ENCODE data around the gene BCR. TPM values are rescaled to one million over a fixed set of nuclear protein-coding genes. Genes with fewer than 3 reads are reported as not detected.

BCR gene
- total and polyA plus RNA-seq, 2 of the 8 experiments (the other 6 are each of a cell fraction or from before 2014, with no cell fraction given), result 66.7 to 130 TPM

DNA sequence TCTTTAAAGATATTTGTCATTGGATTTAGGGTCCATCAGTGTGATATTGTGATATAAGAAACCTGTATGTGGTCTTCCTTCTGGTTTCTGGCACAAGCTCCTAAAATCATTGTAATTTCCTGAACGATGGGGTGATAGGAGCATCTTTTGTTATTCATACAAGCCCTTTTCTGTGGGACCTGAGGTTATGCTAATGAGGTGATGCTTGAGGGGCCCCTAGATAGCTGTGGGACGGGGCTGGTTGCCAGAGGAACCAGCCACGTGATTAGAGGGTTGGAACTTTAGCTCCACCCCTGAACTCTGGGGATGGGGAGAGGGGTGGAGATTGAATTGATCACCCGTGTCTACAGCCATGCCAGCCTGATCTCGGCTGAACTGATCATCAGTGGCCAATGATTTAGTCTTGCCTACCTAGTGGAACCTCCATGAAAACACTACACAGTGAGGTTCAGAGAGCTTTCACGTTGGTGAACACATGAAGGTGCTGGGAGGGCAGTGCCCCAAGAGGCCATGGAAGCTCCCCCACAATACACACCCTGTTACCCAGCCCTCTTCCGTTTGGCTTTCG, 62.8 kb downstream of the BCR start (continued):
- TF ChIP-seq, protein P1, sequence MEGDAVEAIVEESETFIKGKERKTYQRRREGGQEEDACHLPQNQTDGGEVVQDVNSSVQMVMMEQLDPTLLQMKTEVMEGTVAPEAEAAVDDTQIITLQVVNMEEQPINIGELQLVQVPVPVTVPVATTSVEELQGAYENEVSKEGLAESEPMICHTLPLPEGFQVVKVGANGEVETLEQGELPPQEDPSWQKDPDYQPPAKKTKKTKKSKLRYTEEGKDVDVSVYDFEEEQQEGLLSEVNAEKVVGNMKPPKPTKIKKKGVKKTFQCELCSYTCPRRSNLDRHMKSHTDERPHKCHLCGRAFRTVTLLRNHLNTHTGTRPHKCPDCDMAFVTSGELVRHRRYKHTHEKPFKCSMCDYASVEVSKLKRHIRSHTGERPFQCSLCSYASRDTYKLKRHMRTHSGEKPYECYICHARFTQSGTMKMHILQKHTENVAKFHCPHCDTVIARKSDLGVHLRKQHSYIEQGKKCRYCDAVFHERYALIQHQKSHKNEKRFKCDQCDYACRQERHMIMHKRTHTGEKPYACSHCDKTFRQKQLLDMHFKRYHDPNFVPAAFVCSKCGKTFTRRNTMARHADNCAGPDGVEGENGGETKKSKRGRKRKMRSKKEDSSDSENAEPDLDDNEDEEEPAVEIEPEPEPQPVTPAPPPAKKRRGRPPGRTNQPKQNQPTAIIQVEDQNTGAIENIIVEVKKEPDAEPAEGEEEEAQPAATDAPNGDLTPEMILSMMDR (IDR thresholded peaks at IDR 0.05; ENCODE audit: control extremely low read depth in 1 of 3, insufficient read depth in 1 of 3, low read depth in 1 of 3, low read length in 3 of 3), result peak in 1 of 3 experiments; percentile 5; a peak in 1 of 4 replicates
- TF ChIP-seq, protein P2, sequence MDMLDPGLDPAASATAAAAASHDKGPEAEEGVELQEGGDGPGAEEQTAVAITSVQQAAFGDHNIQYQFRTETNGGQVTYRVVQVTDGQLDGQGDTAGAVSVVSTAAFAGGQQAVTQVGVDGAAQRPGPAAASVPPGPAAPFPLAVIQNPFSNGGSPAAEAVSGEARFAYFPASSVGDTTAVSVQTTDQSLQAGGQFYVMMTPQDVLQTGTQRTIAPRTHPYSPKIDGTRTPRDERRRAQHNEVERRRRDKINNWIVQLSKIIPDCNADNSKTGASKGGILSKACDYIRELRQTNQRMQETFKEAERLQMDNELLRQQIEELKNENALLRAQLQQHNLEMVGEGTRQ (IDR thresholded peaks at IDR 0.05; ENCODE audit: low read length), result peak; percentile 82
- TF ChIP-seq HDAC6 (IDR thresholded peaks at IDR 0.05; ENCODE audit: low read depth, low read length), result no peak
- no peak for TF ChIP-seq SIN3A (conservative IDR thresholded peaks at IDR 0.05 in 1 of 2, IDR thresholded peaks at IDR 0.05 in 1 of 2; ENCODE audit: low read depth in 1 of 2, low read length in 2 of 2)
- TF ChIP-seq KDM4A (IDR thresholded peaks at IDR 0.05; ENCODE audit: low read depth, low read length, severe bottlenecking), result no peak
- TF ChIP-seq PHF8 (conservative IDR thresholded peaks at IDR 0.05; ENCODE audit: low read depth, low read length), result no peak
- no peak for TF ChIP-seq CEBPB (IDR thresholded peaks at IDR 0.05; ENCODE audit: low read depth, low read length)
- no peak for TF ChIP-seq CBX5 (IDR thresholded peaks at IDR 0.05; ENCODE audit: low read depth, low read length)
- TF ChIP-seq CHD2 (IDR thresholded peaks at IDR 0.05; ENCODE audit: low read length), result no peak
- TF ChIP-seq TCF12 (IDR thresholded peaks at IDR 0.05; ENCODE audit: low read depth, low read length), result no peak
- no peak for TF ChIP-seq MAFK (IDR thresholded peaks at IDR 0.05; ENCODE audit: low read depth, low read length)
- TF ChIP-seq RXRA (IDR thresholded peaks at IDR 0.05; ENCODE audit: insufficient read depth, low read depth, low read length), result no peak
- TF ChIP-seq SUZ12 (IDR thresholded peaks at IDR 0.05; ENCODE audit: low read length), result no peak
- peak; percentile 57; the same call in 1 of the 2 replicates for TF ChIP-seq POU5F1 (IDR thresholded peaks at IDR 0.05; ENCODE audit: low read depth, low read length)
- TF ChIP-seq SP2 (IDR thresholded peaks at IDR 0.05; ENCODE audit: low read length), result no peak

All from H1 (cell line).